Endothelial cell (in vitro differentiated cells): ENCODE results near the gene HERPUD2. TPM values are rescaled to one million over a fixed set of nuclear protein-coding genes. Genes with fewer than 3 reads are reported as not detected.

Source experiments
- DNase-seq: peaks from one replicate; pipeline ENCODE4 v3.0.0; 2021; ENCODE audit warnings: low spot score
- H3K27ac Mint-ChIP-seq: one replicate; pipeline ENCODE4 v1.8.0; 2021; ENCODE audit warnings: mixed read lengths, inconsistent platforms; ENCODE audit not compliant: unreplicated experiment
- H3K27me3 Mint-ChIP-seq: one replicate; pipeline ENCODE4 v1.8.0; 2021; ENCODE audit warnings: mild to moderate bottlenecking, moderate library complexity, mixed read lengths, inconsistent platforms; ENCODE audit not compliant: unreplicated experiment
- H3K36me3 Mint-ChIP-seq: one replicate; pipeline ENCODE4 v1.8.0; 2021; ENCODE audit warnings: mild to moderate bottlenecking, low read depth, mixed read lengths, inconsistent platforms; ENCODE audit not compliant: unreplicated experiment
- H3K4me1 Mint-ChIP-seq: one replicate; pipeline ENCODE4 v1.8.0; 2021; ENCODE audit warnings: mild to moderate bottlenecking, mixed read lengths, inconsistent platforms; ENCODE audit not compliant: unreplicated experiment
- H3K4me3 Mint-ChIP-seq: one replicate; pipeline ENCODE4 v1.8.0; 2021; ENCODE audit warnings: mild to moderate bottlenecking, mixed read lengths, inconsistent platforms; ENCODE audit not compliant: unreplicated experiment
- H3K9me3 Mint-ChIP-seq: one replicate; pipeline ENCODE4 v1.8.0; 2021; ENCODE audit warnings: mixed read lengths, inconsistent platforms; ENCODE audit not compliant: unreplicated experiment
- total RNA-seq: library from RNA; stranded (reverse); fragmentation: NEBNext Ultra II Directional; extraction: Animal tissue kit (Norgen Biotek cat#: 25700); gene quantifications from one replicate; pipeline ENCODE4 v1.2.1, GENCODE V29; 2021; ENCODE audit not compliant: unreplicated experiment
- TF ChIP-seq, protein P1 (sequence below): fragments of 200-600 bp; sonication (generic); IDR thresholded peaks from one replicate; pipeline ENCODE4 v1.5.0; 2021; ENCODE audit warnings: antibody characterized with exemption; ENCODE audit not compliant: unreplicated experiment

HERPUD2 gene
- total RNA-seq, 1 donor from 2014 or later, result 41.0 TPM

DNA sequence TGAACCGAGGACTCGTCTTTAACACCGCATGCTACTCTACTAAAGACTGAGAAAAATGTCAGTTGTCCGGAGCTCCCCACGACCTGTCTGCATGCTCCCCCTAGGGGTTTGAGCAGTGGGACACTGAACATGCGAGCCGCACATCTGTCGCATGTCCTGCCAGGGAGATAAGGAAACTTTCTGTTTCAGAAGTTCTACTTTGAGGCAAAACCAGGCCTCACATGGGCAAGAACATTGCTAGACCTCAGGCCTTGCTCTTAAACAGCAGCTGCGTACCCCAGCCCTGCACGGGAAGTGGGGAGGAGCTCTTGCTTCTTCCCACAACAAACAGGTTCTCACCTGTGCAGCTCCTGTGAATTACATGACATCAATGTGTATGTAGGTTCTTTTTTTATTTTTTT, 30.3 kb upstream of the HERPUD2 start:
- no peak for DNase-seq
- Mint-ChIP-seq H3K4me3 (no peak overlapping the region), H3K36me3 (no peaks in the 10 kb centered on the region), H3K27me3 (peaks cover 5% of the 10 kb centered on the region), H3K27ac (no peak overlapping the region), H3K9me3 (no peaks in the 10 kb centered on the region), H3K4me1 (peaks cover 4% of the 10 kb centered on the region)
- TF ChIP-seq, protein P1, sequence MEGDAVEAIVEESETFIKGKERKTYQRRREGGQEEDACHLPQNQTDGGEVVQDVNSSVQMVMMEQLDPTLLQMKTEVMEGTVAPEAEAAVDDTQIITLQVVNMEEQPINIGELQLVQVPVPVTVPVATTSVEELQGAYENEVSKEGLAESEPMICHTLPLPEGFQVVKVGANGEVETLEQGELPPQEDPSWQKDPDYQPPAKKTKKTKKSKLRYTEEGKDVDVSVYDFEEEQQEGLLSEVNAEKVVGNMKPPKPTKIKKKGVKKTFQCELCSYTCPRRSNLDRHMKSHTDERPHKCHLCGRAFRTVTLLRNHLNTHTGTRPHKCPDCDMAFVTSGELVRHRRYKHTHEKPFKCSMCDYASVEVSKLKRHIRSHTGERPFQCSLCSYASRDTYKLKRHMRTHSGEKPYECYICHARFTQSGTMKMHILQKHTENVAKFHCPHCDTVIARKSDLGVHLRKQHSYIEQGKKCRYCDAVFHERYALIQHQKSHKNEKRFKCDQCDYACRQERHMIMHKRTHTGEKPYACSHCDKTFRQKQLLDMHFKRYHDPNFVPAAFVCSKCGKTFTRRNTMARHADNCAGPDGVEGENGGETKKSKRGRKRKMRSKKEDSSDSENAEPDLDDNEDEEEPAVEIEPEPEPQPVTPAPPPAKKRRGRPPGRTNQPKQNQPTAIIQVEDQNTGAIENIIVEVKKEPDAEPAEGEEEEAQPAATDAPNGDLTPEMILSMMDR, result no peak

DNA sequence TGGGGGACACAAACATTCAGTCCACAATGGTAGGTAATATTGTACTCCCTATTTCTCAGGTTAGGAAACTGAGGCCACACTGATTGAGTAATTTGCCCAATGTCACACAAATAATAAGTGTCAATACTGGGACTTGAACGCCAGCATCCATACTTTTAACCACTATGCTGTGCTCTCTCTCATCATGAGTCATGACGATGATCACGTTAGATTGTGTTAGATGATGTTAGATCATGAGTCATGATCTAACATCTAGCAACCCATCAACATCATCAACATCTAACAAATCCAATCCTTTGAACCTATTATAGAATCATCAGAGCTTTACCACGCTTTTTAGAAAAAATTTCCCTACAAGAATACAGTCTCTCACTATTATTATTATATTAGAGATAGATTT, 28.1 kb upstream of the HERPUD2 start:
- Mint-ChIP-seq H3K36me3 (no peaks in the 10 kb centered on the region), H3K9me3 (no peaks in the 10 kb centered on the region), H3K4me1 (no peaks in the 10 kb centered on the region), H3K27me3 (peaks cover 2% of the 10 kb centered on the region), H3K4me3 (no peak overlapping the region), H3K27ac (no peak overlapping the region)
- TF ChIP-seq, protein P1, result no peak
- DNase-seq, result no peak

- H3K36me3 Mint-ChIP-seq, result no peaks in the 10 kb centered on the region
Observed at GRCh38 chr7:35722054-35722849, 27.3 kb upstream of the HERPUD2 start.

DNA sequence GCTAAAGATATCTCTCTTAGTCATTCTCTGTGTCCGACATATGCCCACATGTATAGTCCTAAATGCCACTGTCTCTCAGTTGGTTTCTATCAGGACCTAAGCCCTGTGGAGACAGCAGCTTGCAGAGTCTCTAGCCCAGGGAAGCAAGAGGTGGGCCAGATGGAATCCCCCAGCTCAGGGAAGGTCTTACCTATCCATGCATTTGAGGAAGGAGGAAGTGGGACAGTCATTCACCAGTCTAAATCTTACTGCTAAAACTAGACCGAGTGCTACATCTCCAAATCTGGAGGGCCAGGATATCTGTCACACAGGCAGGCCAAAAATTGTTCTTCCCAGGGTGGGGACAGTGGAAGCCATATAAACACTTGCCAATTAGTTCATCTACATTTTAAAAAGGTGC, 26.4 kb upstream of the HERPUD2 start:
- Mint-ChIP-seq H3K9me3 (no peaks in the 10 kb centered on the region), H3K27me3 (peaks cover 2% of the 10 kb centered on the region), H3K4me3 (no peak overlapping the region), H3K36me3 (no peaks in the 10 kb centered on the region), H3K4me1 (peaks cover 3% of the 10 kb centered on the region), H3K27ac (no peak overlapping the region)
- TF ChIP-seq, protein P1, result no peak
- no peak for DNase-seq

More at GRCh38 chr7:35722054-35722849, 27.3 kb upstream of the HERPUD2 start:
- DNase-seq, result no peak
- Mint-ChIP-seq H3K27me3 (peaks cover 2% of the 10 kb centered on the region), H3K9me3 (no peaks in the 10 kb centered on the region), H3K27ac (no peak overlapping the region), H3K4me3 (no peak overlapping the region), H3K4me1 (no peaks in the 10 kb centered on the region)
- TF ChIP-seq, protein P1, result no peak

- no peaks in the 10 kb centered on the region for H3K9me3 Mint-ChIP-seq
- H3K4me1 Mint-ChIP-seq, result peaks cover 4% of the 10 kb centered on the region
- H3K27me3 Mint-ChIP-seq, result peaks cover 2% of the 10 kb centered on the region
- TF ChIP-seq, protein P1, result no peak
- H3K36me3 Mint-ChIP-seq, result no peaks in the 10 kb centered on the region
- DNase-seq, result no peak
- H3K4me3 Mint-ChIP-seq, result no peak overlapping the region
- no peak overlapping the region for H3K27ac Mint-ChIP-seq
Observed at GRCh38 chr7:35720849-35721248, 25.9 kb upstream of the HERPUD2 start.
